IMR-90 (cell line): Measurements from ENCODE around the gene LRRC7. TPM values are rescaled to one million over a fixed set of nuclear protein-coding genes. Genes with fewer than 3 reads are reported as not detected.

Experiments used
- ATAC-seq: fragments of 200-7000 bp; cut with Tn5 transposase; 2 replicates; pipeline ENCODE4 v1.9.1; 2020; ENCODE audit warnings: low read depth, mild to moderate bottlenecking, moderate library complexity
- BruUV-seq: library from RNA; stranded (reverse); fragments of 400-500 nt; replicated peaks from 2 replicates; lab custom pipeline; 2021; lab: Mats Ljungman, UMichigan
- CTCF ChIA-PET: fragments of 300-600 bp; formaldehyde crosslinking; extraction: SDS; loops from one replicate; lab custom pipeline; 2021; ENCODE audit warnings: antibody characterized with exemption; lab: Yijun Ruan, JAX
- POLR2A ChIA-PET: fragments of 300-600 bp; sonication (Branson Sonifier 250); formaldehyde crosslinking; loops from one replicate; lab custom pipeline; 2022; ENCODE audit warnings: antibody characterized with exemption; ENCODE audit not compliant: unreplicated experiment; lab: Charles Lee
- DNase-seq: peaks from one replicate; pipeline ENCODE4 v3.0.0; 2013
- H2AFZ ChIP-seq: replicated peaks from 2 replicates; pipeline ENCODE3; 2013; ENCODE audit warnings: low read length, mild to moderate bottlenecking; ENCODE audit not compliant: poor library complexity
- H2AK5ac ChIP-seq: 2 replicates; pipeline ENCODE4 v1.6.1; 2013; ENCODE audit warnings: low read depth, low read length, inconsistent platforms
- H2AK9ac ChIP-seq: replicated peaks from 2 replicates; pipeline ENCODE3; 2013; ENCODE audit warnings: mild to moderate bottlenecking, low read depth, low read length, moderate library complexity; ENCODE audit not compliant: poor library complexity
- H2BK120ac ChIP-seq: 2 replicates; pipeline ENCODE4 v1.6.1; 2013; ENCODE audit warnings: low read depth, low read length, inconsistent platforms
- H2BK15ac ChIP-seq: 3 replicates; pipeline ENCODE4 v1.6.1; 2013; ENCODE audit warnings: low read depth, low read length, inconsistent platforms
- H2BK20ac ChIP-seq: 2 replicates; pipeline ENCODE4 v1.6.1; 2013; ENCODE audit warnings: low read depth, mild to moderate bottlenecking, inconsistent platforms, low read length, moderate library complexity
- H2BK5ac ChIP-seq: 2 replicates; pipeline ENCODE4 v1.6.1; 2013; ENCODE audit warnings: mild to moderate bottlenecking, low read depth, low read length, inconsistent platforms; ENCODE audit not compliant: poor library complexity, severe bottlenecking
- H3K14ac ChIP-seq: replicated peaks from 2 replicates; pipeline ENCODE4 v1.6.1; 2013; ENCODE audit warnings: low read depth, low read length, inconsistent platforms
- H3K18ac ChIP-seq: 2 replicates; pipeline ENCODE4 v1.6.1; 2013; ENCODE audit warnings: low read depth, low read length, control low read depth
- H3K23ac ChIP-seq: 2 replicates; pipeline ENCODE4 v1.6.1; 2013; ENCODE audit warnings: low read depth, low read length, inconsistent platforms
- H3K27ac ChIP-seq: 2 replicates; pipeline ENCODE4 v1.5.1; 2013; ENCODE audit warnings: mild to moderate bottlenecking, control low read depth, low read length; ENCODE audit not compliant: insufficient read depth
- H3K27me3 ChIP-seq: 2 replicates; pipeline ENCODE4 v1.6.1; 2013; ENCODE audit warnings: low read length; ENCODE audit not compliant: control insufficient read depth, insufficient read depth
- H3K36me3 ChIP-seq: 2 replicates; pipeline ENCODE4 v1.6.1; 2013; ENCODE audit warnings: low read length, mixed read lengths; ENCODE audit not compliant: control insufficient read depth, insufficient read depth
- H3K4ac ChIP-seq: 2 replicates; pipeline ENCODE4 v1.6.1; 2013; ENCODE audit warnings: low read depth, low read length, inconsistent platforms
- H3K4me1 ChIP-seq: 2 replicates; pipeline ENCODE4 v1.6.1; 2013; ENCODE audit warnings: low read length, mixed read lengths; ENCODE audit not compliant: control insufficient read depth, insufficient read depth
- H3K4me2 ChIP-seq: 2 replicates; pipeline ENCODE4 v1.6.1; 2013; ENCODE audit warnings: low read depth, mild to moderate bottlenecking, control low read depth, low read length, moderate library complexity
- H3K4me3 ChIP-seq: 2 replicates; pipeline ENCODE4 v1.5.1; 2013; ENCODE audit warnings: low read depth, mild to moderate bottlenecking, control low read depth, low read length, moderate library complexity; ENCODE audit not compliant: insufficient read depth
- H3K56ac ChIP-seq: 2 replicates; pipeline ENCODE4 v1.6.1; 2013; ENCODE audit warnings: low read length, inconsistent platforms; ENCODE audit not compliant: insufficient read depth; ENCODE audit errors: extremely low read depth
- H3K79me1 ChIP-seq, 2 experiments: 2 replicates each; pipeline ENCODE4 v1.6.1; 2013; ENCODE audit warnings: low read length in 2 of 2, inconsistent platforms in 1 of 2, low read depth in 1 of 2
- H3K9ac ChIP-seq: 2 replicates; pipeline ENCODE4 v1.6.1; 2013; ENCODE audit warnings: low read depth, low read length, control low read depth
- H3K9me1 ChIP-seq: 2 replicates; pipeline ENCODE4 v1.6.1; 2013; ENCODE audit warnings: low read length, inconsistent platforms; ENCODE audit not compliant: insufficient read depth
- H3K9me3 ChIP-seq: 2 replicates; pipeline ENCODE4 v1.6.1; 2013; ENCODE audit warnings: low read length; ENCODE audit not compliant: control insufficient read depth, insufficient read depth
- H4K20me1 ChIP-seq: 2 replicates; pipeline ENCODE4 v1.6.1; 2013; ENCODE audit warnings: low read length, inconsistent platforms; ENCODE audit not compliant: insufficient read depth
- H4K5ac ChIP-seq: 2 replicates; pipeline ENCODE4 v1.6.1; 2013; ENCODE audit warnings: mild to moderate bottlenecking, low read depth, low read length, control low read depth
- H4K8ac ChIP-seq, 2 experiments: 2 replicates each; pipeline ENCODE4 v1.6.1; 2013; ENCODE audit warnings: low read depth in 2 of 2, low read length in 2 of 2, control low read depth in 1 of 2, inconsistent platforms in 1 of 2
- H4K91ac ChIP-seq: 2 replicates; pipeline ENCODE4 v1.6.1; 2013; ENCODE audit warnings: low read depth, low read length, inconsistent platforms; ENCODE audit not compliant: insufficient read depth
- BHLHE40 ChIP-seq: fragments of 150-350 bp; IDR thresholded peaks from 2 replicates; pipeline ENCODE4 v1.6.1; 2016; ENCODE audit warnings: mild to moderate bottlenecking, low read depth, low read length
- CEBPB ChIP-seq: IDR thresholded peaks from 2 replicates; pipeline ENCODE4 v1.6.1; 2012; ENCODE audit warnings: low read depth, low read length, improper control_type of control experiment
- CHD1 ChIP-seq: IDR thresholded peaks from 2 replicates; pipeline ENCODE4 v1.6.1; 2012; ENCODE audit warnings: low read depth, low read length, improper control_type of control experiment
- CTCF ChIP-seq: conservative IDR thresholded peaks from 2 replicates; pipeline ENCODE4 v1.5.1; 2012; ENCODE audit warnings: mild to moderate bottlenecking, low read depth, low read length, improper control_type of control experiment
- ELK1 ChIP-seq: fragments of 150-350 bp; IDR thresholded peaks from 2 replicates; pipeline ENCODE4 v1.6.1; 2016; ENCODE audit warnings: low read depth, mild to moderate bottlenecking, low read length, moderate library complexity, borderline replicate concordance
- POLR2A ChIP-seq: IDR thresholded peaks from 2 replicates; pipeline ENCODE4 v1.6.1; 2012; ENCODE audit warnings: mild to moderate bottlenecking, low read depth, low read length
- RAD21 ChIP-seq: IDR thresholded peaks from 2 replicates; pipeline ENCODE4 v1.6.1; 2012; ENCODE audit warnings: low read length, improper control_type of control experiment
- SMC3 ChIP-seq: fragments of 150-350 bp; IDR thresholded peaks from 2 replicates; pipeline ENCODE4 v1.6.1; 2016; ENCODE audit warnings: low read depth, mild to moderate bottlenecking, antibody characterized with exemption, low read length, moderate library complexity
- WGBS, 2 experiments: methylation state at CpG; one replicate each; pipeline versions ENCODE4 v1.1.5 to v1.1.7; 2013; ENCODE audit warnings: missing lambda C conversion rate in 2 of 2; ENCODE audit not compliant: insufficient read length in 1 of 2; ENCODE audit errors: extremely low coverage in 2 of 2; 5-methylcytosine and 5-hydroxymethylcytosine counted together
- dilution Hi-C: fragments of 300-500 bp; cut with HindIII; formaldehyde crosslinking; loops from one replicate; pipeline ENCODE4 v1.14.3; 2018; ENCODE audit warnings: low sequenced_read_pairs; ENCODE audit not compliant: unreplicated experiment
- in situ Hi-C: fragments of 300-500 bp; cut with MboI; formaldehyde crosslinking; loops from 3 replicates; pipeline ENCODE4 v1.14.3; 2019; ENCODE audit warnings: low sequenced_read_pairs, inconsistent platforms, mixed read lengths
- intact Hi-C: fragments of 100-400 bp; cut with micrococcal nuclease; formaldehyde crosslinking; loops from 2 replicates; pipeline ENCODE4 v1.10.0; 2022
- polyA plus RNA-seq, 3 experiments: library from polyadenylated mRNA; depleted of rRNA; stranded (reverse); fragments of >200 nt; gene quantifications; 2 replicates each; pipeline ENCODE4 v1.2.3, GENCODE V29; 2012; ENCODE audit warnings: low replicate concordance in 1 of 3
- total RNA-seq: library from RNA; depleted of rRNA; stranded (reverse); fragments of >200 nt; gene quantifications from 2 replicates; pipeline ENCODE4 v1.2.3, GENCODE V29; 2012
- TF ChIP-seq, protein P1 (sequence below): fragments of 150-350 bp; IDR thresholded peaks from 2 replicates; pipeline ENCODE4 v1.6.1; 2017; ENCODE audit warnings: mild to moderate bottlenecking, antibody characterized with exemption, low read length, low read depth

Gene LRRC7
- total and polyA plus RNA-seq, 2 of the 4 experiments (the other 2 are of a cell fraction) = under 0.01 to 0.02 TPM

- H3K23ac ChIP-seq = no peak overlapping the region
- no peak overlapping the region for H3K18ac ChIP-seq
- ChIA-PET POLR2A (no interaction called here), CTCF (interaction anchor here (1.2 kb wide), 1 partner anchor 37 kb away, joined by 3 read pairs; no protein-coding TSS in a partner anchor)
- H2BK5ac ChIP-seq = no peak overlapping the region
- H3K4me1 ChIP-seq = no peaks in the 10 kb centered on the region
- BruUV-seq = no TSS peak
- no peak overlapping the region for H2BK120ac ChIP-seq
- H3K4me2 ChIP-seq = no peak overlapping the region
- no peak overlapping the region for H2BK20ac ChIP-seq
- H4K8ac ChIP-seq = no peak overlapping the region
- no peaks in the 10 kb centered on the region for H3K9me1 ChIP-seq
- H3K14ac ChIP-seq = no peak overlapping the region
- H3K27ac ChIP-seq = no peak overlapping the region
- no peak overlapping the region for H3K4me3 ChIP-seq
- no peak overlapping the region for H2AK5ac ChIP-seq
- peak; percentile 63 for ATAC-seq
- no peak overlapping the region for H3K4ac ChIP-seq
- H3K9me3 ChIP-seq = no peaks in the 10 kb centered on the region
- H2BK15ac ChIP-seq = no peak overlapping the region
- in situ Hi-C loops (no loop called here), dilution Hi-C loops (no loop called here), intact Hi-C loops (no loop called here)
- H3K36me3 ChIP-seq = no peaks in the 10 kb centered on the region
- TF ChIP-seq BHLHE40 = no peak
- TF ChIP-seq CEBPB = no peak
- TF ChIP-seq, protein P1, sequence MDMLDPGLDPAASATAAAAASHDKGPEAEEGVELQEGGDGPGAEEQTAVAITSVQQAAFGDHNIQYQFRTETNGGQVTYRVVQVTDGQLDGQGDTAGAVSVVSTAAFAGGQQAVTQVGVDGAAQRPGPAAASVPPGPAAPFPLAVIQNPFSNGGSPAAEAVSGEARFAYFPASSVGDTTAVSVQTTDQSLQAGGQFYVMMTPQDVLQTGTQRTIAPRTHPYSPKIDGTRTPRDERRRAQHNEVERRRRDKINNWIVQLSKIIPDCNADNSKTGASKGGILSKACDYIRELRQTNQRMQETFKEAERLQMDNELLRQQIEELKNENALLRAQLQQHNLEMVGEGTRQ = no peak
- no peak for TF ChIP-seq CTCF
- no peak for TF ChIP-seq CHD1
- no peak for TF ChIP-seq ELK1
- no peak for TF ChIP-seq SMC3
- no peak for TF ChIP-seq RAD21
- no peak for TF ChIP-seq POLR2A
- no peaks in the 10 kb centered on the region for H4K20me1 ChIP-seq
- no peak overlapping the region for H2AFZ ChIP-seq
- H4K5ac ChIP-seq = no peak overlapping the region
- H3K27me3 ChIP-seq = no peaks in the 10 kb centered on the region
- no peak overlapping the region for H3K56ac ChIP-seq
- no peaks in the 10 kb centered on the region for H3K79me1 ChIP-seq
- H3K9ac ChIP-seq = no peak overlapping the region
- DNase-seq = peak; percentile 43
- no CpG with 5 or more reads among the region's 3 CpGs for WGBS, 2 experiments
- no peak overlapping the region for H4K91ac ChIP-seq
- H2AK9ac ChIP-seq = no peak overlapping the region
Observed at GRCh38 chr1:69991644-69992043, 423.9 kb downstream of the LRRC7 start.
